Suprapubic skin (tissue), 4 donors: Measurements from ENCODE around the gene HSD11B1L. TPM values are rescaled to one million over a fixed set of nuclear protein-coding genes. Genes with fewer than 3 reads are reported as not detected.

Experiments
- DNase-seq, 2 donors: peaks; one replicate each; pipeline ENCODE4 v3.0.0-alpha.2; 2019; ENCODE audit warnings: low spot score in 2 of 2
- H3K27ac ChIP-seq: fragments of 200-600 bp; sonication (generic); one replicate; pipeline ENCODE4 v1.5.1; 2019
- H3K27me3 ChIP-seq: fragments of 200-600 bp; sonication (generic); one replicate; pipeline ENCODE4 v1.5.1; 2019
- H3K36me3 ChIP-seq: fragments of 200-600 bp; sonication (generic); one replicate; pipeline ENCODE4 v1.5.1; 2019
- H3K4me1 ChIP-seq: fragments of 200-600 bp; sonication (generic); one replicate; pipeline ENCODE4 v1.5.1; 2019
- H3K4me3 ChIP-seq: fragments of 200-600 bp; sonication (generic); one replicate; pipeline ENCODE4 v1.5.1; 2019; ENCODE audit warnings: mild to moderate bottlenecking
- H3K9me3 ChIP-seq: fragments of 200-600 bp; sonication (generic); one replicate; pipeline ENCODE4 v1.5.1; 2019
- CTCF ChIP-seq, 2 donors: fragments of 200-600 bp in 1 of 2; fragments of 450-650 bp in 1 of 2; sonication (generic) in 1 of 2; IDR thresholded peaks; one replicate each; pipeline ENCODE4 v1.5.1; 2016 to 2019; ENCODE audit warnings: antibody characterized with exemption in 2 of 2, mild to moderate bottlenecking in 1 of 2, moderate library complexity in 1 of 2
- EP300 ChIP-seq: sonication (generic); formaldehyde crosslinking; IDR thresholded peaks from one replicate; pipeline ENCODE4 v1.6.1; 2017; ENCODE audit warnings: antibody characterized with exemption
- POLR2A ChIP-seq, 2 donors: fragments of 450-650 bp; IDR thresholded peaks; one replicate each; pipeline ENCODE4 v1.6.1; 2017; ENCODE audit warnings: antibody characterized with exemption in 2 of 2, mild to moderate bottlenecking in 2 of 2, moderate library complexity in 2 of 2
- POLR2AphosphoS5 ChIP-seq, 3 donors: sonication (generic); formaldehyde crosslinking; IDR thresholded peaks; one replicate each; pipeline ENCODE4 v1.6.1; 2017; ENCODE audit warnings: antibody characterized with exemption in 3 of 3
- WGBS: methylation state at CpG from one replicate; pipeline ENCODE4 v1.1.5; 2018; 5-methylcytosine and 5-hydroxymethylcytosine counted together
- total RNA-seq, 4 donors: library from RNA; depleted of rRNA; stranded (reverse); fragments of >200 nt; gene quantifications; one replicate each; pipeline ENCODE4 v1.1.0, GENCODE V29; 2016

Gene HSD11B1L
- total RNA-seq, 4 donors from 2014 or later = 11.6 to 19.0 (median 15.1) TPM

DNA sequence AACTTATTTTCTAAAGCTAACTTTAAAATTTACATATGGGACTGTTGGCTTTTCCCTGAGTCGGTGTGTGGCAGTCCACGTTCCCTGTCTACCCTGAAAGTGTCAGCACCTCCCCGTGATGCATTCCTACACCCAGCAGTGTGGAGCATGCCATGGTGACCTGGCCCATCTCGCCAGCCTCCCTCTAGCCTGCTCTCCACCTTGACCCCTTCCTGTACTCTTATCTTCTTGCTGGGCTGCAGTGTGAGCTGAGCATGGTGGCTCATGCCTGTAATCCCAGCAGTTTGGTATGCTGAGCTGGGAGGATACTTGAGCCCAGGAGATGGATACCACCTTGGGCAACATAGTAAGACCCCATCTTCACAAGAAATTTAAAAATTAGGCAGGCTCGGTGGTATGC lies 25.9 kb upstream of the HSD11B1L start:
- no peak overlapping the region for H3K4me3 ChIP-seq
- H3K4me1 ChIP-seq = no peaks in the 10 kb centered on the region
- no peaks in the 10 kb centered on the region for H3K9me3 ChIP-seq
- peak in 1 of 2 donors; percentile 40 for DNase-seq
- peaks cover 100% of the 10 kb centered on the region for H3K36me3 ChIP-seq
- WGBS = 94% methylated on average over 5 of the region's 5 CpGs
- no peaks in the 10 kb centered on the region for H3K27me3 ChIP-seq
- no peak overlapping the region for H3K27ac ChIP-seq
- no peak for TF ChIP-seq POLR2AphosphoS5 (IDR thresholded peaks at IDR 0.05)
- TF ChIP-seq POLR2A (IDR thresholded peaks at IDR 0.05) = no peak
- no peak for TF ChIP-seq EP300
- TF ChIP-seq CTCF (IDR thresholded peaks at IDR 0.05) = no peak

DNA sequence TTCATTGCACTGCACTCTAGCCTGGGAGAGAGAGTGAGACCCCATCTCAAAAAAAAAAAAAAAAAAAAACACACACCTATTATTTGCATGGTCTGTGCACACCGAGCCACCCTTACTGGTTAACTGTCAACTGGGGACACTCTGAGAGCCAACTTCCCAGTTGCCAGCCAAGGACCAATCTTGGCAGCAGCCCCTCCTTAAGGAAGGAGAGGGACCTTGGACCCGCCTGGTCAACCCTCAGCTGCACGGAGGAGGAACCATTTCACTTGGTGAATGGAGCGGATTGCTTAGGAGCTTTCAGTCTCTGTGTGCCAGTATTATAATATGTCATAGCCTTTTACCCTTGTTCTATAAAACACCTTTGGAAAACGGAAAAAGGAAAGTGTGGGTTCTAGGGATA lies 25.4 kb upstream of the HSD11B1L start:
- Histone ChIP-seq H3K4me3 (no peak overlapping the region), H3K36me3 (peaks cover 100% of the 10 kb centered on the region), H3K27ac (no peak overlapping the region), H3K27me3 (no peaks in the 10 kb centered on the region), H3K4me1 (no peaks in the 10 kb centered on the region), H3K9me3 (no peaks in the 10 kb centered on the region)
- peak in 1 of 2 donors; percentile 22 for DNase-seq
- TF ChIP-seq CTCF (IDR thresholded peaks at IDR 0.05) (no peak), POLR2A (IDR thresholded peaks at IDR 0.05) (no peak), EP300 (no peak), POLR2AphosphoS5 (IDR thresholded peaks at IDR 0.05) (no peak)
- WGBS = 80% methylated on average over 5 of the region's 5 CpGs

- DNase-seq = no peak
- Histone ChIP-seq H3K27ac (no peak overlapping the region), H3K4me3 (no peak overlapping the region), H3K36me3 (peaks cover 97% of the 10 kb centered on the region), H3K27me3 (no peaks in the 10 kb centered on the region), H3K4me1 (no peaks in the 10 kb centered on the region), H3K9me3 (no peaks in the 10 kb centered on the region)
- WGBS = 97% methylated on average over 41 of the region's 42 CpGs
- TF ChIP-seq EP300 (no peak), CTCF (IDR thresholded peaks at IDR 0.05) (no peak), POLR2AphosphoS5 (IDR thresholded peaks at IDR 0.05) (no peak), POLR2A (IDR thresholded peaks at IDR 0.05) (no peak)
Observed at GRCh38 chr19:5661483-5661882, 19.3 kb upstream of the HSD11B1L start.

- no peak overlapping the region for H3K4me3 ChIP-seq
- peaks cover 96% of the 10 kb centered on the region for H3K36me3 ChIP-seq
- H3K27ac ChIP-seq = no peak overlapping the region
- TF ChIP-seq POLR2AphosphoS5 (IDR thresholded peaks at IDR 0.05) = no peak
- no peak for TF ChIP-seq EP300
- no peak for TF ChIP-seq POLR2A (IDR thresholded peaks at IDR 0.05)
- TF ChIP-seq CTCF (IDR thresholded peaks at IDR 0.05) = no peak
- no peaks in the 10 kb centered on the region for H3K4me1 ChIP-seq
- peak in 1 of 2 donors; percentile 56 for DNase-seq
- no peaks in the 10 kb centered on the region for H3K9me3 ChIP-seq
- H3K27me3 ChIP-seq = no peaks in the 10 kb centered on the region
- 96% methylated on average over 17 of the region's 17 CpGs for WGBS
Observed at GRCh38 chr19:5663904-5664303, 16.9 kb upstream of the HSD11B1L start.

DNA sequence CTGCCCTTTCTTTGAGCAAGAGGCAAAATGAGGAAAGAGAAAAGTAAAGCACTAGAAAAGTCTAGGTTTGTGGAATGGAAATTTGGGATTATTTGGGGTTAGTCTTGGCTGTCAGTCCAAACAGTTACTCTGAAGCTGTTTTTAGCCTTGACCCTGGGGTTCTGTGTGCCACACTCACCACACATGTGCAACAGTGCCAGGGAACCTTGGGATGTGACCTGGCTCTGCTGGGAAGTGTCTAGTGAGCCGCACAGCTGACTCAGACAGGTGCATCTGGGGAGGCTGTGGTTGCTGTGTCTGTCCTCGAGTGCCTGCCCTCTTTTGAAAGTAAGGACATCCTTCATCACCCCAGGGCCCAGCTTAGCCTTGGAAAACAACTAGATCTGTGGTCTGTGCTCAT lies 16.3 kb upstream of the HSD11B1L start:
- Histone ChIP-seq H3K9me3 (no peaks in the 10 kb centered on the region), H3K4me1 (no peaks in the 10 kb centered on the region), H3K4me3 (no peak overlapping the region), H3K27me3 (no peaks in the 10 kb centered on the region), H3K36me3 (peaks cover 96% of the 10 kb centered on the region), H3K27ac (no peak overlapping the region)
- no peak for DNase-seq
- TF ChIP-seq EP300 (no peak), POLR2AphosphoS5 (IDR thresholded peaks at IDR 0.05) (no peak), CTCF (IDR thresholded peaks at IDR 0.05) (no peak), POLR2A (IDR thresholded peaks at IDR 0.05) (no peak)
- WGBS = 89% methylated on average over 2 of the region's 2 CpGs
